ENCODE data around the gene SNAP47.

SNAP47 gene

DNA sequence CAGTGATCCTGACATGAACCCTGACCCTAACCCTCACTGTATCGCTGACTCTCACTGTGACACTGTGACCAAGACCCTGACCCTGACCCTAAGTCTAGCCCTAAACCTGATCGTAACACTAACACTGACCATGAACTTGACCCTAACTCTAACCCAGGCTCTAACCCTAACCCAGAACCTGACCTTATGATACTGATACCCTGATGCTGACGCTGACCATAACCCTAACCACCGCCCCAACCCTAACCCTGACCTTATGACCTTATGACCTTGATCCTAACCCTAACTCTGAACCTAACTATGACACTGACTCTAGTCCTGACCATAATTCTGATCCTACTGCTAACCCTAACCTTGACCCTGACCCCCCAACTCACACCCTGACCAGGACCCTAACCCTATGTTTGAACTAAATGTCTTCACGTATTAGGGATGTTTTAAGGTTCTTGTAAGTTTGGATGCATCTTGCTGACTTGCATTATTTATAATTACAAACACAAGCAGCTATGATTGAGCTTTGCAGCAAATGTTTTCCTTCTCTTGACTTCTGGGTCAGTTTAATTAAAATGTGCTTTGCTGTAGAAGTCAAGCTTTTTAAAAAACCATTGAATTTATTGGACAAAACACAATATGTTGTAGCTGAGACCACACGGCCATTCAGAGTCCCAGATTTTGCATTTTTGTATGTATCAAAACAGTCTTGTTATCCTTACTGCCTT is 56.3 kb downstream of the SNAP47 start:
- TF ChIP-seq, protein P1, sequence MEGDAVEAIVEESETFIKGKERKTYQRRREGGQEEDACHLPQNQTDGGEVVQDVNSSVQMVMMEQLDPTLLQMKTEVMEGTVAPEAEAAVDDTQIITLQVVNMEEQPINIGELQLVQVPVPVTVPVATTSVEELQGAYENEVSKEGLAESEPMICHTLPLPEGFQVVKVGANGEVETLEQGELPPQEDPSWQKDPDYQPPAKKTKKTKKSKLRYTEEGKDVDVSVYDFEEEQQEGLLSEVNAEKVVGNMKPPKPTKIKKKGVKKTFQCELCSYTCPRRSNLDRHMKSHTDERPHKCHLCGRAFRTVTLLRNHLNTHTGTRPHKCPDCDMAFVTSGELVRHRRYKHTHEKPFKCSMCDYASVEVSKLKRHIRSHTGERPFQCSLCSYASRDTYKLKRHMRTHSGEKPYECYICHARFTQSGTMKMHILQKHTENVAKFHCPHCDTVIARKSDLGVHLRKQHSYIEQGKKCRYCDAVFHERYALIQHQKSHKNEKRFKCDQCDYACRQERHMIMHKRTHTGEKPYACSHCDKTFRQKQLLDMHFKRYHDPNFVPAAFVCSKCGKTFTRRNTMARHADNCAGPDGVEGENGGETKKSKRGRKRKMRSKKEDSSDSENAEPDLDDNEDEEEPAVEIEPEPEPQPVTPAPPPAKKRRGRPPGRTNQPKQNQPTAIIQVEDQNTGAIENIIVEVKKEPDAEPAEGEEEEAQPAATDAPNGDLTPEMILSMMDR (IDR thresholded peaks at IDR 0.05; ENCODE audit: insufficient read depth, missing control alignments) = no peak
- DNase-seq (ENCODE audit: insufficient read length, low spot score) = no peak
- no peak for FAIRE-seq

DNA sequence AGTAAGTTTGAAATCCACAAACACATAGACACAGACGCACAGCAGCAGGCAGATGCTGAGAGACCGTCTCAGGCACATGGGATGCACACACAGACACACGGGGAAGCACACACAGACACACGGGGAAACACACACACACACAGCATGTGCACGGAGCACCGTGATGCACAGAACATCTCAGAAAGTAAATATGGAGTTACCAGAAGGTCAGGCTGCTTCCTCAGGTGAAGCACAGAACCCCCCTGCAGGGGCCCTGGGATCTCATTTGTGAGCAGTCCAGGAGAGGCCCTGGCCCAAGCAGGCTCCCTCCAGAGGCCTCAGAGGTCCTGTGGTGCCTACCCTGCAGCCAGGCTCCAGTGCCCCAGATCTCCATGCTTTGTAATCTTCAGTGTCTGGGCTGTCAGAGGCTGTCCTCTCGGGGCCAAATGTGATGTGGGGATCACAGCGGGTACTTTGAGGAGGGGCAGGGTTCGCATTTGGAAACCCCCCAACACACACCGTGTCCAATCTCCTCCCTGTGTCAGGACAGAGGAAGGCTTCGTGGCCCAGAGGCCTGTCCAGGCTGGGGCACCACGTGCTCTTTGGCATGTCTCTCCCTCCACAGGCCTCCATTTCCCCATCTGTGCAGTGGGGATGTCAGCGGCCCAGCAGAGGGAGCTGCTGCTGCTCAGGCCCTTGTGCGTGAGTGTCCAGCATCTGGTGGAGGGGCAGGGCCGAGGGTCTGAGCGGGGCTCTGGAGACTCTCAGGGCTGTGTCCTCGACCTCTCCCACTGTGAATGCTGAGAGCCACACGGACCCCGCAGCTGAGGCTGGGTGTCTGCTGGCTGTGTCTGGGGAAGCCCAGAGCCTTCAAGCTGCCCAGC is 57.2 kb downstream of the SNAP47 start:
- DNase-seq (ENCODE audit: insufficient read length, low spot score) (no peak), FAIRE-seq (no peak)
- TF ChIP-seq, protein P1 (IDR thresholded peaks at IDR 0.05; ENCODE audit: insufficient read depth, missing control alignments) = no peak

DNA sequence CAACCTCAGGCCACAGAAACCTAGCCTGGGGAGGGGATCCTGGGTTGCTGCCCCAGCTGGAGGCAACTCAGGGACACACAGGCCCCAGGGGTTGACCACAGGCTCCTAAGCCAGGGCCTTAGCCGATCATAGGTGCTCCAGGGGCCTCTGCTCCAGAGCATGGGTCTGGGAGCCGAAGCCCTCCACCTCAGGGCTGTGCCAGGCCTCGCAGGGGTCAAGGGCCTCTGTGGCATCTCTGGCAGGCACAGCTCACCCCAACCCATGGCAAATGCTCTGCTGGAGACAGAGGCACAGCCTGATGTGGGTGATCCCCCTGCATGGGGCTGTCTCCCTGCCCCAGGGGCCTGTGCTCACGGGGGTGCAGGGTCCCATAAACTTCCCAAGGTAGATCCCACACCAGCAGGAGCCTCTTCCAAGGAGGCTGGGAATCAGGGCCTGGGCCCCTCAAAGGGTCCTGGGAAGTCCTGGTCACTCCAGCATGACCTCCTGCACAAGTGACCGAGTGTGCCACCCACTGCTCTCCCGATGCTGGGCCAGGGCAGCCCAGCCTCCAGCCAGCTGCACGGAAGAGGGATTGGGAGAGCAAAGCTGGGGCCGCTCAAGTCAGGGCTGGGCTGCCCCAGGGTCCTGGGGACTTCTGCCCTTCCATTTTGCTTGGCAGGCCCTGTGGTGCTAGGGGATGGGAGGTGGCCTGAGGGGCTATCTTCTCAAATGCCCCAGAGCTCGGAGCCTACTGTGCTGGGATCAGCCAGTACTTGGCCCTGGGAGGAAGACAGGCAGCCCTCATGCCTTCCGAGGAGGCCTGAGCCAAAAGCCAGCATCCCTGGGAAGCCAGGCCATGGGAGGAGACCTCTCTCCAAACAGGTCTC is 58.1 kb downstream of the SNAP47 start:
- DNase-seq (ENCODE audit: insufficient read length, low spot score) (no peak), FAIRE-seq (no peak)
- TF ChIP-seq, protein P1 (IDR thresholded peaks at IDR 0.05; ENCODE audit: insufficient read depth, missing control alignments) = no peak

DNA sequence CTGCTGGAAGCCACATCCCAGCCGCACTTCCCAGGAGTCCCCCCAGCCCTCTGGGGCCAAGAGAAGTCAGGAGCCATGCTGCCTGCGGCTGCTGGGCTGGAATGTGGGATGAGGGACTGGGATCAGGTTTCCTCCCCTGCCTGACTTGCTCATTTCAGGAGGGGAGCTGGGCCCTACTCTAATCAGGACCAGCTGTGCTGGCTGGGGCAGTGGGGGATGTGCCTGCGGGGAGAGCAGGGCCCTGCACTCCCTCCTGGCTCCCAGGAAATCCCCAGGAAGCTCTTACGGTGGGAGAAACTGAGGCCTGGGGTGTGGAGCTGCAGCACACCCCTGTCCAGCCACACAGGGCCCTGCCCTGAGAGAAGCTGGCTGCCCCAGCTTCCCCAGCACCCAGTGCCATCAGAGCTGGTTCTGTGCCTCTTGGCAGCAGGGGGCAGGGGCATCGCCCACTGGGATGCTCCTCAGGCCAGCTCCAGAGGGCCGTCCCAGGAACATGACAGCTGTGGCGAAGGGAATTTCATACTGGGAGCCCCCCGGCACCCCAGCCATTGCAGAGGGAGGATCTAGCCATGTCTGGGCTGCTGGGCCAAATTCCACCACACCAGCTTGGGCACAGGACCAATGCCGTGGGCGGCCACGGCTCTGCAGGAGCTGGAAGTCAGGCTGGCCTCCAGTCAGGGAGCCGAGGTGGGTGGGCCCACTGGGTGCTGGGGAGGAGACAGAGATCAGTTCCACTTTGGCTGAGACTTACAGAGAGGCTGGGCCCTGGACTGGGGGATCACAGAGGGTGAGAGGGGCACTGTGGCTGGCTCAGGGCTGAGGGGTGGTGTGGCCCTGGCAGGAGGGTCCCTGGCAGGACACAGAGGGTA is 58.9 kb downstream of the SNAP47 start:
- TF ChIP-seq, protein P1 (IDR thresholded peaks at IDR 0.05; ENCODE audit: insufficient read depth, missing control alignments) = no peak
- FAIRE-seq (no peak), DNase-seq (ENCODE audit: insufficient read length, low spot score) (no peak)

DNA sequence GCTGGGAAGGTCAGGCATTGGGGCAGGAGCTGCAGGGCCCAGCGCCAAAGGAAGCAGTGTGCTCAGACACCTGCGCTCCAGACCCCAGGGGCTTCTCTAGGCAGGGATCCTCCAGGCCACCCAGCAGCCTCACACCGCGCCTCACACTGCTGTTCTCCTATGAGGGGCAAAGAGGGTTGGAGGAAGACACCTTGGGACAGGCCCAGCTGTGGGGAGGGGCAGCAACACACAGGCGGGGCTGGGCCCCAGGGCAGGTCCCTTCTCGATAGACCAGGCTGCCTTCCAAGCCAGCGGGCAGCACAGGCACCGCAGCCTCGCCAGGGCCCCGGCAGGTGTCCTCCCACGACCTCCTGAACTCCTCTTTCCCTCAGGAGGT is 59.6 kb downstream of the SNAP47 start:
- TF ChIP-seq, protein P1 (IDR thresholded peaks at IDR 0.05; ENCODE audit: insufficient read depth, missing control alignments) = no peak
- DNase-seq (ENCODE audit: insufficient read length, low spot score) = no peak
- no peak for FAIRE-seq

DNA sequence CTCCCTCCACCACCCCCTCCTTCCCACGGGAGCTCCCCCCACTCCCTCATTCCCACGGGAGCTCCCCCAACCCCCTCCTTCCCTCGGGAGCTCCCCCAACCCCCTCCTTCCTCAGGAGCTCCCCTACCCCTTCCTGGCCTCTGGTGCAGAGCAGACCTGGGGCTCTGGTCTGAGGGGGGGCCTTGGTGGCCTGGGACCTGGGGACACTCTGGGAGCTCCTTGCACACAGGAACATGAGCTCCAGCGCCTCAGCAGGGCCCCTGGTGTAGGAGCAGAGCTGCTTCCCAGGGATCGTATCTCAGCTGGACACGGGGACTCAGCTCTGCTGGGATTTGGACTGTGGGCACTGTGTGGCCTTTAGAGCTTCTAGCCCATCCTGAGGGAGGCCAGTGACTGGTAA is 60.5 kb downstream of the SNAP47 start:
- TF ChIP-seq, protein P1 (IDR thresholded peaks at IDR 0.05; ENCODE audit: insufficient read depth, missing control alignments) = no peak
- no peak for FAIRE-seq
- no peak for DNase-seq (ENCODE audit: insufficient read length, low spot score)
